GM18498 (cell line): ENCODE results near the gene HOPX.
"Not testable (repeated sequence)": the region's sequence is repeated elsewhere in the genome, so short reads cannot be mapped to it uniquely, and the experiment has no call there.

ENCODE experiments used
- ATAC-seq: cut with Tn5 transposase; IDR thresholded peaks from one replicate; pipeline ENCODE4 v1.9.1; 2021; ENCODE audit warnings: mild to moderate bottlenecking, moderate library complexity; ENCODE audit not compliant: unreplicated experiment

HOPX gene

GRCh38 chr4:56689201-56689969, 8.3 kb upstream of the HOPX start:
- no peak for ATAC-seq

GRCh38 chr4:56688094-56688647, 7.1 kb upstream of the HOPX start:
- ATAC-seq: no peak

GRCh38 chr4:56686537-56687231, 5.6 kb upstream of the HOPX start:
- no peak for ATAC-seq

GRCh38 chr4:56684320-56685050, 3.4 kb upstream of the HOPX start:
- no peak for ATAC-seq

- ATAC-seq: no peak
Measured at GRCh38 chr4:56683455-56683854, 2.4 kb upstream of the HOPX start.

- no peak for ATAC-seq
Measured at GRCh38 chr4:56681853-56682525, 893 bp upstream of the HOPX start.

GRCh38 chr4:56680266-56680665, 830 bp downstream of the HOPX start:
- ATAC-seq: no peak

GRCh38 chr4:56677711-56678110, 3.4 kb downstream of the HOPX start:
- ATAC-seq: no peak

- no peak for ATAC-seq
Measured at GRCh38 chr4:56674984-56675383, 6.1 kb downstream of the HOPX start.

GRCh38 chr4:56671860-56672259, 9.2 kb downstream of the HOPX start:
- no peak for ATAC-seq

- ATAC-seq: no peak
Measured at GRCh38 chr4:56671373-56671772, 9.7 kb downstream of the HOPX start.

GRCh38 chr4:56668267-56668666, 12.8 kb downstream of the HOPX start:
- no peak for ATAC-seq

- ATAC-seq: not testable (repeated sequence)
Measured at GRCh38 chr4:56667396-56667795, 13.7 kb downstream of the HOPX start.

GRCh38 chr4:56666279-56666678, 14.8 kb downstream of the HOPX start:
- ATAC-seq: no peak

- ATAC-seq: no peak
Measured at GRCh38 chr4:56665781-56666180, 15.3 kb downstream of the HOPX start.

GRCh38 chr4:56662782-56663468, 18.2 kb downstream of the HOPX start:
- no peak for ATAC-seq

GRCh38 chr4:56659946-56660345, 21.1 kb downstream of the HOPX start:
- ATAC-seq: no peak

GRCh38 chr4:56658528-56658927, 22.6 kb downstream of the HOPX start:
- ATAC-seq: no peak

- ATAC-seq: no peak
Measured at GRCh38 chr4:56657818-56658217, 23.3 kb downstream of the HOPX start.

GRCh38 chr4:56657128-56657527, 24.0 kb downstream of the HOPX start:
- ATAC-seq: no peak

GRCh38 chr4:56656346-56656643, 24.8 kb downstream of the HOPX start:
- ATAC-seq: no peak
